Measurements from ENCODE around the gene MEF2C. TPM values are rescaled to one million over a fixed set of nuclear protein-coding genes. Genes with fewer than 3 reads are reported as not detected.
A peak's percentile ranks its signal among the peaks of the same experiment; 100 is the strongest.

The MEF2C gene
- total RNA-seq, 2 donors from 2014 or later: 0.64 to 0.86 TPM

- Mint-ChIP-seq H3K4me1 (peaks cover 15% of the 10 kb centered on the region), H3K27me3 (ENCODE audit: insufficient read depth) (peaks cover 87% of the 10 kb centered on the region), H3K9me3 (no peaks in the 10 kb centered on the region), H3K36me3 (ENCODE audit: low read depth) (no peaks in the 10 kb centered on the region), H3K27ac (no peak overlapping the region), H3K4me3 (no peak overlapping the region)
- WGBS, 2 experiments (ENCODE audit: insufficient coverage in 1 of 2, insufficient read length in 1 of 2): 67% methylated on average over 1 of the region's 1 CpG; no CpG with 5 or more reads in 1 of the 2 experiments
- Histone ChIP-seq H3K9ac (ENCODE audit: extremely low read depth, low read length, poor library complexity, severe bottlenecking) (no peak overlapping the region), H3K27ac (ENCODE audit: low read depth, low read length) (no peak overlapping the region), H3K27me3 (ENCODE audit: control insufficient read depth, insufficient read depth, low read length, poor library complexity, severe bottlenecking) (peaks cover 88% of the 10 kb centered on the region), H3K9me3 (ENCODE audit: control insufficient read depth, low read length) (no peaks in the 10 kb centered on the region), H3K4me1 (ENCODE audit: control insufficient read depth, insufficient read depth, low read length) (no peaks in the 10 kb centered on the region), H3K4me3 (ENCODE audit: low read length) (no peak overlapping the region), H3K36me3 (ENCODE audit: control insufficient read depth, insufficient read depth, low read length) (no peaks in the 10 kb centered on the region)
- TF ChIP-seq CTCF (conservative IDR thresholded peaks at IDR 0.05): no peak
- DNase-seq: no peak
These were observed 2.0 kb upstream of the MEF2C start for GRCh38 chr5:88885002-88885401.

GRCh38 chr5:88884608-88884877, 1.6 kb upstream of the MEF2C start:
- H3K27me3 ChIP-seq (ENCODE audit: control insufficient read depth, insufficient read depth, low read length, poor library complexity, severe bottlenecking): peaks cover 83% of the 10 kb centered on the region
- Mint-ChIP-seq H3K4me1 (peaks cover 10% of the 10 kb centered on the region), H3K27ac (no peak overlapping the region), H3K27me3 (ENCODE audit: insufficient read depth) (peaks cover 82% of the 10 kb centered on the region), H3K9me3 (no peaks in the 10 kb centered on the region), H3K4me3 (peak overlapping the region; percentile 61), H3K36me3 (ENCODE audit: low read depth) (no peaks in the 10 kb centered on the region)
- no peaks in the 10 kb centered on the region for H3K9me3 ChIP-seq (ENCODE audit: control insufficient read depth, low read length)
- H3K9ac ChIP-seq (ENCODE audit: extremely low read depth, low read length, poor library complexity, severe bottlenecking): no peak overlapping the region
- TF ChIP-seq CTCF (conservative IDR thresholded peaks at IDR 0.05): no peak
- 78% methylated on average over 2 of the region's 2 CpGs; no CpG with 5 or more reads in 1 of the 2 experiments for WGBS, 2 experiments (ENCODE audit: insufficient coverage in 1 of 2, insufficient read length in 1 of 2)
- H3K4me1 ChIP-seq (ENCODE audit: control insufficient read depth, insufficient read depth, low read length): no peaks in the 10 kb centered on the region
- H3K4me3 ChIP-seq (ENCODE audit: low read length): peak overlapping the region; percentile 91
- H3K36me3 ChIP-seq (ENCODE audit: control insufficient read depth, insufficient read depth, low read length): no peaks in the 10 kb centered on the region
- DNase-seq: no peak
- H3K27ac ChIP-seq (ENCODE audit: low read depth, low read length): no peak overlapping the region

GRCh38 chr5:88883836-88884607, 1.0 kb upstream of the MEF2C start:
- Mint-ChIP-seq H3K4me3 (peak overlapping the region; percentile 61), H3K36me3 (ENCODE audit: low read depth) (no peaks in the 10 kb centered on the region), H3K4me1 (peaks cover 7% of the 10 kb centered on the region), H3K27me3 (ENCODE audit: insufficient read depth) (peaks cover 77% of the 10 kb centered on the region), H3K9me3 (no peaks in the 10 kb centered on the region), H3K27ac (no peak overlapping the region)
- TF ChIP-seq CTCF (conservative IDR thresholded peaks at IDR 0.05): no peak
- Histone ChIP-seq H3K27me3 (ENCODE audit: control insufficient read depth, insufficient read depth, low read length, poor library complexity, severe bottlenecking) (peaks cover 78% of the 10 kb centered on the region), H3K9ac (ENCODE audit: extremely low read depth, low read length, poor library complexity, severe bottlenecking) (no peak overlapping the region), H3K36me3 (ENCODE audit: control insufficient read depth, insufficient read depth, low read length) (no peaks in the 10 kb centered on the region), H3K9me3 (ENCODE audit: control insufficient read depth, low read length) (no peaks in the 10 kb centered on the region), H3K4me1 (ENCODE audit: control insufficient read depth, insufficient read depth, low read length) (no peaks in the 10 kb centered on the region), H3K27ac (ENCODE audit: low read depth, low read length) (no peak overlapping the region), H3K4me3 (ENCODE audit: low read length) (peak overlapping the region; percentile 91)
- DNase-seq: peak; percentile 84
- 0 to 2% methylated on average over 17 to 46 of the region's 46 CpGs for WGBS, 2 experiments (ENCODE audit: insufficient coverage in 1 of 2, insufficient read length in 1 of 2)
